OCI-LY1 (cell line): Measurements from ENCODE around the gene PTGFRN.

Experiments used
- EZH2 ChIP-seq: fragments of 200-600 bp; sonication (generic), shearing (Covaris generic); IDR thresholded peaks from 2 replicates; pipeline ENCODE4 v1.8.0; 2017; ENCODE audit warnings: borderline replicate concordance, mixed run types, mild to moderate bottlenecking, antibody characterized with exemption, low read length, moderate library complexity, mixed read lengths
- TF ChIP-seq, protein P1 (sequence below): fragments of 200-600 bp; sonication (generic), shearing (Covaris generic); IDR thresholded peaks from 2 replicates; pipeline ENCODE4 v1.5.1; 2017; ENCODE audit warnings: mild to moderate bottlenecking, antibody characterized with exemption, low read length, moderate library complexity, mixed read lengths

DNA sequence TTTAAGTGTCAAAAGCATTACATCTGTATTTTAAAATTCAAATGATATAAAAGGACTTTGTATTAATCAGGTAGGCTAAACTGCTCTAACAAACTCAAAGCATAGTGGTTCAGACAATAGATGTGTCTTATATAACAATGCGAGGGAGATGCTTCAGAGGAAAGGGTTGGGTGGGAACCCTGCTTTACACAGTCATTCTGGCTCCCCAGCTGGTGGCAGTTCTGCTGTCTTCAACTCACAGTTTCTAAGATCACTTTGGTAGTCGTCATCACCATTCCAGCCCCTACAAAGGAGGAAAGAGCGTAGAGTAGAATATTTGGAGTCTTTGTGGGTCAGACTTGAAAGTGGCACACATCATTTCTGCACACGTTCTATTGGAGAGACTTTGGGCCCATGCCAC lies 4.2 kb downstream of the PTGFRN start:
- TF ChIP-seq, protein P1, sequence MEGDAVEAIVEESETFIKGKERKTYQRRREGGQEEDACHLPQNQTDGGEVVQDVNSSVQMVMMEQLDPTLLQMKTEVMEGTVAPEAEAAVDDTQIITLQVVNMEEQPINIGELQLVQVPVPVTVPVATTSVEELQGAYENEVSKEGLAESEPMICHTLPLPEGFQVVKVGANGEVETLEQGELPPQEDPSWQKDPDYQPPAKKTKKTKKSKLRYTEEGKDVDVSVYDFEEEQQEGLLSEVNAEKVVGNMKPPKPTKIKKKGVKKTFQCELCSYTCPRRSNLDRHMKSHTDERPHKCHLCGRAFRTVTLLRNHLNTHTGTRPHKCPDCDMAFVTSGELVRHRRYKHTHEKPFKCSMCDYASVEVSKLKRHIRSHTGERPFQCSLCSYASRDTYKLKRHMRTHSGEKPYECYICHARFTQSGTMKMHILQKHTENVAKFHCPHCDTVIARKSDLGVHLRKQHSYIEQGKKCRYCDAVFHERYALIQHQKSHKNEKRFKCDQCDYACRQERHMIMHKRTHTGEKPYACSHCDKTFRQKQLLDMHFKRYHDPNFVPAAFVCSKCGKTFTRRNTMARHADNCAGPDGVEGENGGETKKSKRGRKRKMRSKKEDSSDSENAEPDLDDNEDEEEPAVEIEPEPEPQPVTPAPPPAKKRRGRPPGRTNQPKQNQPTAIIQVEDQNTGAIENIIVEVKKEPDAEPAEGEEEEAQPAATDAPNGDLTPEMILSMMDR: no peak
- TF ChIP-seq EZH2: no peak
